Uterus (tissue), 4 donors: ENCODE measurements around the gene ZNF740. TPM values are rescaled to one million over a fixed set of nuclear protein-coding genes. Genes with fewer than 3 reads are reported as not detected.

Source experiments
- DNase-seq, 2 donors: peaks; one replicate each; pipeline ENCODE4 v3.0.0-alpha.2; 2019 to 2020
- H3K27ac ChIP-seq, 2 donors: fragments of 200-600 bp; sonication (generic); 1 replicate in 1 of 2; 2 replicates in 1 of 2; pipeline ENCODE4 v1.5.1; 2016 to 2018
- H3K27me3 ChIP-seq, 2 donors: fragments of 200-600 bp; sonication (generic); one replicate each; pipeline ENCODE4 v1.5.1; 2018 to 2019; ENCODE audit warnings: control low read depth in 1 of 2
- H3K36me3 ChIP-seq, 2 donors: fragments of 200-600 bp; sonication (generic); one replicate each; pipeline ENCODE4 v1.5.1; 2019; ENCODE audit warnings: control low read depth in 1 of 2
- H3K4me1 ChIP-seq, 2 donors: fragments of 200-600 bp; sonication (generic); one replicate each; pipeline ENCODE4 v1.5.1; 2018 to 2019; ENCODE audit warnings: control low read depth in 1 of 2
- H3K4me3 ChIP-seq, 2 donors: fragments of 200-600 bp; sonication (generic); 1 replicate in 1 of 2; 2 replicates in 1 of 2; pipeline ENCODE4 v1.5.1; 2018 to 2019; ENCODE audit warnings: mild to moderate bottlenecking in 1 of 2
- H3K9me3 ChIP-seq, 2 donors: fragments of 200-600 bp; sonication (generic); one replicate each; pipeline ENCODE4 v1.5.1; 2019; ENCODE audit warnings: control low read depth in 1 of 2
- CTCF ChIP-seq, 4 experiments: fragments of 200-600 bp in 2 of 4; fragments of 450-650 bp in 2 of 4; sonication (generic) in 2 of 4; IDR thresholded peaks; one replicate each; pipeline ENCODE4 v1.5.1; 2016 to 2019; ENCODE audit warnings: antibody characterized with exemption in 4 of 4, mild to moderate bottlenecking in 2 of 4, moderate library complexity in 1 of 4
- POLR2A ChIP-seq, 2 donors: fragments of 450-650 bp; IDR thresholded peaks; one replicate each; pipeline ENCODE4 v1.6.1; 2016; ENCODE audit warnings: antibody characterized with exemption in 2 of 2, mild to moderate bottlenecking in 1 of 2, moderate library complexity in 1 of 2
- intact Hi-C: fragments of 100-400 bp; cut with DNase I; formaldehyde crosslinking; loops from one replicate; pipeline ENCODE4 v1.15.1; 2023; ENCODE audit warnings: low total_unique reads
- total RNA-seq, 4 donors: library from RNA; depleted of rRNA in 3 of 4; stranded (reverse); fragments of >200 nt in 3 of 4; gene quantifications; one replicate each; pipeline versions ENCODE4 v1.1.0 to v1.2.4, GENCODE V29; 2014 to 2023
- donor health status: DM: yes; HTN: yes; CAD: no.

ZNF740 gene
- total RNA-seq, 4 donors from 2014 or later: 7.7 to 55.5 (median 25.9) TPM

GRCh38 chr12:53208435-53208834, 27.9 kb downstream of the ZNF740 start:
- Histone ChIP-seq H3K27ac (no peak overlapping the region), H3K27me3 (no peaks in the 10 kb centered on the region), H3K4me3 (no peak overlapping the region), H3K9me3 (no peaks in the 10 kb centered on the region), H3K36me3 (no peaks in the 10 kb centered on the region), H3K4me1 (peaks cover 0 to 6% of the 10 kb centered on the region in 2 donors)
- peak in 1 of 2 donors; percentile 48 for DNase-seq
- intact Hi-C loops: no loop called here
- TF ChIP-seq POLR2A (IDR thresholded peaks at IDR 0.05): no peak
- no peak for TF ChIP-seq CTCF (IDR thresholded peaks at IDR 0.05)

- no peak overlapping the region for H3K27ac ChIP-seq
- no peak for TF ChIP-seq POLR2A (IDR thresholded peaks at IDR 0.05)
- TF ChIP-seq CTCF (IDR thresholded peaks at IDR 0.05): no peak
- no peak overlapping the region for H3K4me3 ChIP-seq
- peaks cover 0 to 6% of the 10 kb centered on the region in 2 donors for H3K4me1 ChIP-seq
- H3K9me3 ChIP-seq: no peaks in the 10 kb centered on the region
- no peaks in the 10 kb centered on the region for H3K27me3 ChIP-seq
- no peaks in the 10 kb centered on the region for H3K36me3 ChIP-seq
- intact Hi-C loops: no loop called here
- no peak for DNase-seq
Observed at GRCh38 chr12:53208877-53209463, 28.4 kb downstream of the ZNF740 start.

DNA sequence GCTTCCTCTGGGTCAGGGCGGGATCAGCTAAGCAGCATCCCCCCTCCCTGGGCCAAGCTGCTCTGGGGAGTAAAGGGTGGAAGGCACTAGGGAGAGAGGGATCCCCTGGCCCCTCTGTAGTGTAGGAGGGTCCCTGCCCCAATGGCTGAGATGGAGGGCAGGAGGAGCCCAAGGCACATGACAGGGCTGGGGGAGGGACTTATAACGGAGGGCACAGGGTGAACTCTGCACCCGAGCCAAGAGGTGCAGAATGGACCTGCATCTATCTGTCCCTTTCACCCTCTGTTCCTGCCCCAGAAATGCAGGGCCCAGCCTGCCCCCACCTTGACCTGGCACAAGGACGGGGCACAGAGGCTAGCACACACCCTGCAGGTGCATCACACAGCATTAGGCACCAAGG, 30.3 kb downstream of the ZNF740 start:
- intact Hi-C loops: loop anchor here (10.0 kb wide), 1 partner anchor 74 kb away; no protein-coding TSS in a partner anchor
- H3K4me1 ChIP-seq: peaks cover 0 to 6% of the 10 kb centered on the region in 2 donors
- H3K36me3 ChIP-seq: no peaks in the 10 kb centered on the region
- H3K4me3 ChIP-seq: no peak overlapping the region
- no peaks in the 10 kb centered on the region for H3K9me3 ChIP-seq
- peak in 1 of 2 donors; percentile 12 for DNase-seq
- H3K27me3 ChIP-seq: no peaks in the 10 kb centered on the region
- no peak overlapping the region for H3K27ac ChIP-seq
- no peak for TF ChIP-seq POLR2A (IDR thresholded peaks at IDR 0.05)
- TF ChIP-seq CTCF (IDR thresholded peaks at IDR 0.05): no peak

GRCh38 chr12:53211476-53212381, 31.2 kb downstream of the ZNF740 start:
- TF ChIP-seq POLR2A (IDR thresholded peaks at IDR 0.05) (no peak), CTCF (IDR thresholded peaks at IDR 0.05) (no peak)
- no peak overlapping the region for H3K4me3 ChIP-seq
- intact Hi-C loops: loop anchor here (10.0 kb wide), 1 partner anchor 73 kb away; no protein-coding TSS in a partner anchor
- no peak overlapping the region for H3K27ac ChIP-seq
- H3K9me3 ChIP-seq: no peaks in the 10 kb centered on the region
- DNase-seq: peak in 1 of 2 donors; percentile 13
- H3K36me3 ChIP-seq: no peaks in the 10 kb centered on the region
- H3K27me3 ChIP-seq: no peaks in the 10 kb centered on the region
- peaks cover 2 to 6% of the 10 kb centered on the region in 2 donors for H3K4me1 ChIP-seq

GRCh38 chr12:53212931-53213330, 32.4 kb downstream of the ZNF740 start:
- Histone ChIP-seq H3K27me3 (no peaks in the 10 kb centered on the region), H3K36me3 (no peaks in the 10 kb centered on the region), H3K9me3 (no peaks in the 10 kb centered on the region), H3K4me3 (no peak overlapping the region), H3K27ac (no peak overlapping the region), H3K4me1 (peaks cover 6 to 14% of the 10 kb centered on the region in 2 donors)
- no peak for TF ChIP-seq POLR2A (IDR thresholded peaks at IDR 0.05)
- TF ChIP-seq CTCF (IDR thresholded peaks at IDR 0.05): no peak
- intact Hi-C loops: loop anchor here (10.0 kb wide), 1 partner anchor 72 kb away; no protein-coding TSS in a partner anchor
- no peak for DNase-seq
